ENCODE measurements around the gene FAM200B. TPM values are rescaled to one million over a fixed set of nuclear protein-coding genes. Genes with fewer than 3 reads are reported as not detected.
A peak's percentile ranks its signal among the peaks of the same experiment; 100 is the strongest.

Gene FAM200B
- polyA plus RNA-seq, 2 of the 4 experiments (the other 2 are of a cell fraction): 40.8 to 41.6 TPM

GRCh38 chr4:15675356-15675755 is 6.3 kb upstream of the FAM200B start:
- peaks cover 41% of the 10 kb centered on the region for H3K4me1 ChIP-seq
- no peaks in the 10 kb centered on the region for H3K9me3 ChIP-seq
- FAIRE-seq: no peak
- no peak for ATAC-seq
- H3K4me2 ChIP-seq: peak overlapping the region; percentile 82; the same call in 2 of the 3 replicates
- no peak overlapping the region for H3K4me3 ChIP-seq
- H3K27ac ChIP-seq: peak overlapping the region in 1 of 2 experiments; percentile 62; a peak in 3 of 6 replicates
- 84% methylated on average over 3 of the region's 3 CpGs for WGBS (ENCODE audit: missing lambda C conversion rate)
- DNase-seq (ENCODE audit: low read depth in 1 of 2, low spot score in 1 of 2): no peak
- no peak for TF ChIP-seq CHD4 (IDR thresholded peaks at IDR 0.05; ENCODE audit: borderline replicate concordance)
- TF ChIP-seq ZFP36 (IDR thresholded peaks at IDR 0.05; ENCODE audit: borderline replicate concordance, partially characterized antibody): no peak
- no peak for TF ChIP-seq NFE2L2 (conservative IDR thresholded peaks at IDR 0.05; ENCODE audit: low read length)
- TF ChIP-seq CBX8 (IDR thresholded peaks at IDR 0.05): no peak
- no peak for TF ChIP-seq ATOH8 (CRISPR knock-in tag; IDR thresholded peaks at IDR 0.05; ENCODE audit: low read depth)
- ChIA-PET POLR2A (no interaction called here), CTCF (interaction anchor here (1.4 to 1.6 kb wide), 3 partner anchors 12 to 130 kb away, joined by 3 to 5 read pairs (median 3); no protein-coding TSS in a partner anchor)

GRCh38 chr4:15676039-15676438 is 5.6 kb upstream of the FAM200B start:
- peaks cover 41% of the 10 kb centered on the region for H3K4me1 ChIP-seq
- H3K4me3 ChIP-seq: no peak overlapping the region
- FAIRE-seq (no peak), DNase-seq (ENCODE audit: low read depth in 1 of 2, low spot score in 1 of 2) (no peak), ATAC-seq (no peak)
- no peaks in the 10 kb centered on the region for H3K9me3 ChIP-seq
- ChIA-PET POLR2A (no interaction called here), CTCF (interaction anchor here (0.7 to 1.6 kb wide), 4 partner anchors 12 to 196 kb away, joined by 3 to 5 read pairs (median 3); no protein-coding TSS in a partner anchor)
- 83% methylated on average over 1 of the region's 1 CpG for WGBS (ENCODE audit: missing lambda C conversion rate)
- H3K27ac ChIP-seq: peak overlapping the region; percentile 16 to 62; a peak in 1 of 6 replicates
- H3K4me2 ChIP-seq: peak overlapping the region; percentile 82
- TF ChIP-seq NR3C1 (IDR thresholded peaks at IDR 0.05): no peak
- TF ChIP-seq CBX8 (IDR thresholded peaks at IDR 0.05): no peak
- TF ChIP-seq NFE2L2 (conservative IDR thresholded peaks at IDR 0.05; ENCODE audit: low read length): no peak
- TF ChIP-seq RARB (CRISPR knock-in tag; IDR thresholded peaks at IDR 0.05): no peak
- peak in 1 of 2 experiments; percentile 6; a peak in 1 of 4 replicates for TF ChIP-seq CEBPB (IDR thresholded peaks at IDR 0.05)

GRCh38 chr4:15676899-15677298 is 4.7 kb upstream of the FAM200B start:
- WGBS (ENCODE audit: missing lambda C conversion rate): 78% methylated on average over 6 of the region's 6 CpGs
- ChIA-PET POLR2A (no interaction called here), CTCF (no interaction called here)
- ATAC-seq (no peak), FAIRE-seq (no peak), DNase-seq (ENCODE audit: low read depth in 1 of 2, low spot score in 1 of 2) (no peak)
- H3K4me1 ChIP-seq: peaks cover 41% of the 10 kb centered on the region
- no peaks in the 10 kb centered on the region for H3K9me3 ChIP-seq
- H3K4me2 ChIP-seq: peak overlapping the region; percentile 82
- H3K27ac ChIP-seq: peak overlapping the region; percentile 80 to 83
- TF ChIP-seq HOXB13 (CRISPR knock-in tag; IDR thresholded peaks at IDR 0.05; ENCODE audit: low read depth): no peak
- TF ChIP-seq MAZ (IDR thresholded peaks at IDR 0.05; ENCODE audit: borderline replicate concordance, low read depth, low read length): no peak
- no peak for TF ChIP-seq TP53 (CRISPR knock-in tag; IDR thresholded peaks at IDR 0.05)
- TF ChIP-seq RFX5 (IDR thresholded peaks at IDR 0.05): no peak
- no peak for TF ChIP-seq MAX (IDR thresholded peaks at IDR 0.05)
- no peak for TF ChIP-seq RCOR1 (IDR thresholded peaks at IDR 0.05; ENCODE audit: low read depth, low read length)
- no peak for TF ChIP-seq MYC (IDR thresholded peaks at IDR 0.05; ENCODE audit: borderline replicate concordance, low read length)
- no peak for TF ChIP-seq HOXA7 (CRISPR knock-in tag; IDR thresholded peaks at IDR 0.05)
- TF ChIP-seq ESRRA (IDR thresholded peaks at IDR 0.05; ENCODE audit: borderline replicate concordance, low read length): no peak
- TF ChIP-seq RAD21 (conservative IDR thresholded peaks at IDR 0.05 in 1 of 2, IDR thresholded peaks at IDR 0.05 in 1 of 2): no peak
- no peak for TF ChIP-seq HDAC2 (IDR thresholded peaks at IDR 0.05)
- TF ChIP-seq HES2 (IDR thresholded peaks at IDR 0.05): no peak
- no peak for TF ChIP-seq PBX3 (IDR thresholded peaks at IDR 0.05)
- TF ChIP-seq EHF (CRISPR knock-in tag; IDR thresholded peaks at IDR 0.05): no peak
- no peak for TF ChIP-seq CEBPB (IDR thresholded peaks at IDR 0.05)
- no peak for TF ChIP-seq ELK1 (IDR thresholded peaks at IDR 0.05; ENCODE audit: low read depth, low read length)
- TF ChIP-seq EP300 (IDR thresholded peaks at IDR 0.05): no peak
- no peak overlapping the region for H3K4me3 ChIP-seq
